Measurements from ENCODE around the gene AQP12B. TPM values are rescaled to one million over a fixed set of nuclear protein-coding genes. Genes with fewer than 3 reads are reported as not detected.

The AQP12B gene
- total and polyA plus RNA-seq, 2 of the 8 experiments (the other 6 are each of a cell fraction or from before 2014, with no cell fraction given), result not detected

DNA sequence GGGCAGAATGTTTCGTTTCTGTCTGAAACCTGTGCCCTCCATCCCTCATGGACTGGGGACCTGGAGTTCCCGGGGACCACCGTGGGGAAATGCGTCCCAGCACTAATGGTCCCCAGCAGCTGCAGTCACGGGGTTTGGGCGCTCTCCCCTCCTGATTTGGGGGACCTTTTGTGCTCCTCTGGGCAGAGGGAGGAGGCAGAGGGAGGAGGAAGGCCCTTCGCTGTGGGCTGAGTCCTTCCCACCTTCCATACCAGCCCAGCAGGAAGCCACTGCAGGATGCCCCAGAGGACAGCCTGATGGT lies 54.2 kb downstream of the AQP12B start:
- ChIA-PET POLR2A (ENCODE audit: partially characterized antibody) (no interaction called here), CTCF (ENCODE audit: partially characterized antibody) (interaction anchor here (1.9 kb wide), 1 partner anchor 13 kb away, joined by 5 read pairs; no protein-coding TSS in a partner anchor)
- Histone ChIP-seq H3K4me1 (replicated peaks in 1 of 4; ENCODE audit: control insufficient read depth in 3 of 4, insufficient read depth in 4 of 4, low read length in 3 of 4) (peaks cover 0 to 3% (median 1%) of the 10 kb centered on the region in 4 experiments; a peak in 2 of 7 replicates), H2AK5ac (ENCODE audit: low read depth, low read length) (no peak overlapping the region), H4K8ac (ENCODE audit: extremely low read depth, insufficient read depth, low read length) (no peak overlapping the region), H3K4ac (replicated peaks; ENCODE audit: insufficient read length, low read depth, low read length) (no peak overlapping the region), H3K23me2 (ENCODE audit: low read depth, low read length) (no peaks in the 10 kb centered on the region), H3K4me2 (ENCODE audit: insufficient read depth in 1 of 2, low read depth in 2 of 2, low read length in 2 of 2) (no peak overlapping the region), H3K36me3 (ENCODE audit: control insufficient read depth in 2 of 4, insufficient read depth in 4 of 4, low read length in 3 of 4) (no peaks in the 10 kb centered on the region), H4K20me1 (replicated peaks in 1 of 2; ENCODE audit: control insufficient read depth in 1 of 2, insufficient read depth in 2 of 2, low read length in 2 of 2) (no peaks in the 10 kb centered on the region), H3K9ac (replicated peaks in 1 of 4; ENCODE audit: extremely low read depth in 1 of 4, low read depth in 3 of 4, low read length in 3 of 4) (no peak overlapping the region), H2BK5ac (ENCODE audit: low read depth, low read length) (no peak overlapping the region), H3K18ac (ENCODE audit: extremely low read depth, low read length) (no peak overlapping the region), H2AFZ (ENCODE audit: low read length) (no peak overlapping the region), H2BK20ac (ENCODE audit: low read length) (no peak overlapping the region), H3K56ac (replicated peaks; ENCODE audit: insufficient read length, low read depth, low read length) (no peak overlapping the region), H3K9me3 (ENCODE audit: insufficient read depth in 2 of 2, low read depth in 1 of 2, low read length in 1 of 2) (peaks cover 10 to 31% of the 10 kb centered on the region in 2 experiments; a peak in 3 of 4 replicates), H3K27ac (ENCODE audit: low read depth, low read length) (no peak overlapping the region), H4K5ac (ENCODE audit: insufficient read length, low read depth, low read length) (no peak overlapping the region), H3K4me3 (ENCODE audit: extremely low read depth in 1 of 4, insufficient read depth in 2 of 4, low read depth in 3 of 4, low read length in 4 of 4) (no peak overlapping the region), H3K23ac (ENCODE audit: insufficient read length) (no peak overlapping the region), H3K27me3 (replicated peaks in 1 of 4; ENCODE audit: control insufficient read depth in 3 of 4, extremely low read depth in 1 of 4, insufficient read depth in 3 of 4, low read length in 3 of 4) (no peaks in the 10 kb centered on the region), H2BK15ac (ENCODE audit: low read length) (no peak overlapping the region), H4K91ac (replicated peaks; ENCODE audit: insufficient read length, low read length) (no peak overlapping the region), H2BK12ac (ENCODE audit: low read depth, low read length) (no peak overlapping the region), H3K79me2 (ENCODE audit: control insufficient read depth in 1 of 2, insufficient read depth in 2 of 2, low read length in 2 of 2) (no peaks in the 10 kb centered on the region), H3K79me1 (ENCODE audit: low read depth, low read length) (no peaks in the 10 kb centered on the region), H3K14ac (ENCODE audit: insufficient read length) (no peak overlapping the region), H2BK120ac (replicated peaks; ENCODE audit: low read depth, low read length) (no peak overlapping the region)
- TF ChIP-seq POLR2A (IDR thresholded peaks at IDR 0.05; ENCODE audit: control extremely low read depth in 1 of 2, low read depth in 2 of 2, low read length in 2 of 2) (no peak), CHD2 (IDR thresholded peaks at IDR 0.05; ENCODE audit: low read length) (no peak), RAD21 (IDR thresholded peaks at IDR 0.05 in 1 of 2, conservative IDR thresholded peaks at IDR 0.05 in 1 of 2; ENCODE audit: low read depth in 2 of 2, low read length in 2 of 2) (no peak), SRF (IDR thresholded peaks at IDR 0.05; ENCODE audit: low read depth, low read length) (no peak)
- DNase-seq (ENCODE audit: low read depth in 1 of 2, low spot score in 2 of 2) (no peak), FAIRE-seq (no peak)
- 86% methylated on average over 7 of the region's 7 CpGs; no CpG with 5 or more reads in 1 of the 2 experiments for WGBS, 2 experiments (ENCODE audit: extremely low coverage in 1 of 2, insufficient coverage in 1 of 2, insufficient read length in 1 of 2, insufficient replicate concordance in 2 of 2, low coverage in 1 of 2, low lambda C conversion rate in 2 of 2, missing lambda C conversion rate in 1 of 2)
